H1 (cell line): ENCODE data around the gene EPHB6. TPM values are rescaled to one million over a fixed set of nuclear protein-coding genes. Genes with fewer than 3 reads are reported as not detected.

Source experiments
- JUND ChIP-seq: IDR thresholded peaks from 2 replicates; pipeline ENCODE4 v1.6.1; 2011; ENCODE audit warnings: mild to moderate bottlenecking, improper control_type of control experiment, low read length
- SIRT6 ChIP-seq: IDR thresholded peaks from one replicate; pipeline ENCODE4 v1.7.1; 2012; ENCODE audit warnings: low read length, inconsistent platforms
- polyA plus RNA-seq, 7 experiments: library from polyadenylated mRNA; depleted of rRNA in 3 of 7; stranded (reverse) in 5 of 7; unstranded in 2 of 7; fragments of >200 nt in 5 of 7; fragments of 200-250 nt in 2 of 7; gene quantifications; 1 replicate in 5 of 7; 2 replicates in 1 of 7; 4 replicates in 1 of 7; pipeline versions ENCODE4 v1.2.1 to v1.2.3, GENCODE V29; 2011 to 2013; ENCODE audit warnings: missing spikeins in 2 of 7, mixed read lengths in 2 of 7
- total RNA-seq: library from RNA; stranded (reverse); fragmentation: NEBNext Ultra II Directional; extraction: Animal tissue kit (Norgen Biotek cat#: 25700); gene quantifications from 2 replicates; pipeline ENCODE4 v1.2.1, GENCODE V29; 2021

EPHB6 gene
- total and polyA plus RNA-seq, 2 of the 8 experiments (the other 6 are each of a cell fraction or from before 2014, with no cell fraction given), result 19.7 TPM

GRCh38 chr7:142813226-142813625, 41.6 kb upstream of the EPHB6 start (continued):
- TF ChIP-seq SIRT6, result no peak
- TF ChIP-seq JUND, result peak; percentile 84
